Erythroblast (primary cell): ENCODE data around the gene TSHZ2.

Experiments used
- GATA1 ChIP-seq: IDR thresholded peaks from 2 replicates; pipeline ENCODE4 v1.6.1; 2011; ENCODE audit warnings: low read depth, mild to moderate bottlenecking, control low read depth, low read length, moderate library complexity
- POLR2A ChIP-seq: IDR thresholded peaks from 2 replicates; pipeline ENCODE4 v1.6.1; 2011; ENCODE audit warnings: mild to moderate bottlenecking, low read length

GRCh38 chr20:52975803-52976531 is 3.8 kb downstream of the TSHZ2 start:
- TF ChIP-seq POLR2A (no peak), GATA1 (no peak)
